Activated CD4-positive, alpha-beta T cell treated with anti-CD3 and anti-CD28 coated beads, Interleukin-2, Interleukin-6, amounts not matched to agents 100 ng/mL and 50 ng/mL, durations not matched to agents 16 hours and 8 hours (primary cell): ENCODE measurements around the gene TRIM4.
"Not testable (repeated sequence)": the region's sequence is repeated elsewhere in the genome, so short reads cannot be mapped to it uniquely, and the experiment has no call there.

Source experiments
- DNase-seq: peaks from one replicate; pipeline ENCODE4 v3.0.0-alpha.2; 2020

Gene TRIM4

GRCh38 chr7:99918959-99919813 lies at the start of gene TRIM4:
Gene TRIM4 (minus strand): TSS chr7:99919530. CDS start chr7:99919401, 129 bp downstream.
- DNase-seq: peak; percentile 96

- no peak for DNase-seq
Measured at GRCh38 chr7:99958564-99959227, 39.4 kb upstream of the TRIM4 start.

- DNase-seq: no peak
Measured at GRCh38 chr7:99955247-99955646, 35.9 kb upstream of the TRIM4 start.

- not testable (repeated sequence) for DNase-seq
Measured at GRCh38 chr7:99954643-99955042, 35.3 kb upstream of the TRIM4 start.

- DNase-seq: peak; percentile 23
Measured at GRCh38 chr7:99953649-99954048, 34.3 kb upstream of the TRIM4 start.

- not testable (repeated sequence) for DNase-seq
Measured at GRCh38 chr7:99952649-99953048, 33.3 kb upstream of the TRIM4 start.

GRCh38 chr7:99950819-99951218 lies 31.5 kb upstream of the TRIM4 start:
- DNase-seq: not testable (repeated sequence)

GRCh38 chr7:99949645-99950228 lies 30.4 kb upstream of the TRIM4 start:
- DNase-seq: no peak

- no peak for DNase-seq
Measured at GRCh38 chr7:99947608-99948007, 28.3 kb upstream of the TRIM4 start.

GRCh38 chr7:99944497-99945070 lies 25.3 kb upstream of the TRIM4 start:
- no peak for DNase-seq

- no peak for DNase-seq
Measured at GRCh38 chr7:99943641-99944496, 24.5 kb upstream of the TRIM4 start.

GRCh38 chr7:99938296-99938695 lies 19.0 kb upstream of the TRIM4 start:
- no peak for DNase-seq

- not testable (repeated sequence) for DNase-seq
Measured at GRCh38 chr7:99935009-99935408, 15.7 kb upstream of the TRIM4 start.

- no peak for DNase-seq
Measured at GRCh38 chr7:99930376-99930775, 11.0 kb upstream of the TRIM4 start.

GRCh38 chr7:99929730-99930053 lies 10.4 kb upstream of the TRIM4 start:
- no peak for DNase-seq

GRCh38 chr7:99928994-99929729 lies 9.8 kb upstream of the TRIM4 start, which contains the start of gene GJC3:
Gene GJC3 (minus strand): TSS chr7:99929620. CDS start chr7:99929620, 0 bp downstream.
- peak; percentile 52 for DNase-seq

- DNase-seq: no peak
Measured at GRCh38 chr7:99928188-99928587, 8.9 kb upstream of the TRIM4 start.

GRCh38 chr7:99927536-99927935 lies 8.2 kb upstream of the TRIM4 start:
- DNase-seq: no peak

- no peak for DNase-seq
Measured at GRCh38 chr7:99926321-99926720, 7.0 kb upstream of the TRIM4 start.

GRCh38 chr7:99923200-99923599 lies 3.9 kb upstream of the TRIM4 start:
- no peak for DNase-seq

- no peak for DNase-seq
Measured at GRCh38 chr7:99920149-99920548, 819 bp upstream of the TRIM4 start.

- no peak for DNase-seq
Measured at GRCh38 chr7:99919814-99920112, 433 bp upstream of the TRIM4 start.
